ENCODE measurements around the gene C9orf78. TPM values are rescaled to one million over a fixed set of nuclear protein-coding genes. Genes with fewer than 3 reads are reported as not detected.

The C9orf78 gene
- total RNA-seq, 1 experiment from 2014 or later: 36.4 TPM

DNA sequence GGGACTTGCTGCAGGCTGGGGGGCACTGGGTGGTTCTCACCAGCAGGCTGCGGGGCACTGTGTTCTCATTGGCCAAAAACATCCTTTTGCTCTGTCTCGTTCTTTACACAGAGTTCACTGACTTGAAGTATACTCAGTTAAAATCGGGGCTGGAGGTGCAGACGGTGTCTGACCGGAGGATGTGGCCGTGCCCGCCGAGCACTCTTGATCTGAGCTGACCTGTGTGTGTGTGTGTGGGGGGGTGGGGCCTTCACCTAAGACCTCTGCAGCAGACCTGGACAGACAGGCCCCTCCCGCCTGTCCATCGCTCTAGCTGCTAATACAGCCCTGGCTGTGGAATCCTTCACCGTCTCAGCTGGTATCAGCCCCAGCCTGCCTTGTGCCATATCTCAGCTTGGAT, 25.0 kb downstream of the C9orf78 start:
- Mint-ChIP-seq H3K27ac (0 out of 2 replicates have a peak overlapping the region, but pooled peaks have one; percentile 66), H3K9me3 (no peaks in the 10 kb centered on the region), H3K4me3 (no peak overlapping the region), H3K27me3 (ENCODE audit: low read depth) (no peaks in the 10 kb centered on the region), H3K36me3 (peaks cover 60% of the 10 kb centered on the region), H3K4me1 (0 out of 2 replicates have a peak, but pooled peaks cover 3% of the 10 kb centered on the region)
- ChIA-PET CTCF (interaction anchor here (1.0 kb wide), 1 partner anchor 26 kb away, joined by 4 read pairs; no protein-coding TSS in a partner anchor), POLR2A (no interaction called here)
- ATAC-seq (no peak), DNase-seq (ENCODE audit: low spot score) (no peak)
- TF ChIP-seq, protein P1, sequence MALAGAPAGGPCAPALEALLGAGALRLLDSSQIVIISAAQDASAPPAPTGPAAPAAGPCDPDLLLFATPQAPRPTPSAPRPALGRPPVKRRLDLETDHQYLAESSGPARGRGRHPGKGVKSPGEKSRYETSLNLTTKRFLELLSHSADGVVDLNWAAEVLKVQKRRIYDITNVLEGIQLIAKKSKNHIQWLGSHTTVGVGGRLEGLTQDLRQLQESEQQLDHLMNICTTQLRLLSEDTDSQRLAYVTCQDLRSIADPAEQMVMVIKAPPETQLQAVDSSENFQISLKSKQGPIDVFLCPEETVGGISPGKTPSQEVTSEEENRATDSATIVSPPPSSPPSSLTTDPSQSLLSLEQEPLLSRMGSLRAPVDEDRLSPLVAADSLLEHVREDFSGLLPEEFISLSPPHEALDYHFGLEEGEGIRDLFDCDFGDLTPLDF (CRISPR knock-in tag; IDR thresholded peaks at IDR 0.05): no peak
- TF ChIP-seq TEAD4 (CRISPR knock-in tag; IDR thresholded peaks at IDR 0.05) (no peak), NFATC4 (CRISPR knock-in tag; IDR thresholded peaks at IDR 0.05) (no peak), ZNF396 (CRISPR knock-in tag; IDR thresholded peaks at IDR 0.05; ENCODE audit: borderline replicate concordance) (no peak), GRHL2 (CRISPR knock-in tag; IDR thresholded peaks at IDR 0.05; ENCODE audit: insufficient replicate concordance, severe bottlenecking) (no peak)
- TF ChIP-seq, protein P2, sequence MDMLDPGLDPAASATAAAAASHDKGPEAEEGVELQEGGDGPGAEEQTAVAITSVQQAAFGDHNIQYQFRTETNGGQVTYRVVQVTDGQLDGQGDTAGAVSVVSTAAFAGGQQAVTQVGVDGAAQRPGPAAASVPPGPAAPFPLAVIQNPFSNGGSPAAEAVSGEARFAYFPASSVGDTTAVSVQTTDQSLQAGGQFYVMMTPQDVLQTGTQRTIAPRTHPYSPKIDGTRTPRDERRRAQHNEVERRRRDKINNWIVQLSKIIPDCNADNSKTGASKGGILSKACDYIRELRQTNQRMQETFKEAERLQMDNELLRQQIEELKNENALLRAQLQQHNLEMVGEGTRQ (CRISPR knock-in tag; IDR thresholded peaks at IDR 0.05): no peak
- TF ChIP-seq, protein P3, sequence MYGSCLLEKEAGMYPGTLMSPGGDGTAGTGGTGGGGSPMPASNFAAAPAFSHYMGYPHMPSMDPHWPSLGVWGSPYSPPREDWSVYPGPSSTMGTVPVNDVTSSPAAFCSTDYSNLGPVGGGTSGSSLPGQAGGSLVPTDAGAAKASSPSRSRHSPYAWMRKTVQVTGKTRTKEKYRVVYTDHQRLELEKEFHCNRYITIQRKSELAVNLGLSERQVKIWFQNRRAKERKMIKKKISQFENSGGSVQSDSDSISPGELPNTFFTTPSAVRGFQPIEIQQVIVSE (CRISPR knock-in tag; IDR thresholded peaks at IDR 0.05; ENCODE audit: borderline replicate concordance): no peak

DNA sequence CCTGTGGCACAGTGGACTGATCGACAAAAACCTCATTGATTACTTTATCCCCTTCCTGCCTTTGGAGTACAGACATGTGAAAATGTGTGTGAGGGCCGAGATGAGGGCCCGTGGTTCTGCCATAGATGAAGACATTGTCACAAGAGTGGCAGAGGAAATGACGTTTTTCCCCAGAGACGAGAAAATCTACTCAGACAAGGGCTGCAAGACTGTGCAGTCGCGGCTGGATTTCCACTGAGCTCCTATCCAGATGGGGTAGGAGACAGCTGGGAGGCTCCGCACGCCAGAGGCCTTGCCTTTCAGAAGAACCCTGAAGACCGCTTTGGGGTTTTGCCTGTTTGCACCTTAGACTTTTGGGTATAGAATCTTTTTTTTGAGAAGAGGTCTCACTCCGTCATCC, 25.7 kb downstream of the C9orf78 start:
- Mint-ChIP-seq H3K4me1 (peaks cover 3% of the 10 kb centered on the region), H3K36me3 (peaks cover 57% of the 10 kb centered on the region), H3K27me3 (ENCODE audit: low read depth) (no peaks in the 10 kb centered on the region), H3K27ac (no peak overlapping the region), H3K9me3 (no peaks in the 10 kb centered on the region), H3K4me3 (no peak overlapping the region)
- ChIA-PET CTCF (interaction anchor here (0.5 to 1.5 kb wide), 3 partner anchors 14 to 72 kb away, joined by 3 to 4 read pairs (median 4); no protein-coding TSS in a partner anchor), POLR2A (no interaction called here)
- DNase-seq (ENCODE audit: low spot score): no peak
- TF ChIP-seq, protein P4, sequence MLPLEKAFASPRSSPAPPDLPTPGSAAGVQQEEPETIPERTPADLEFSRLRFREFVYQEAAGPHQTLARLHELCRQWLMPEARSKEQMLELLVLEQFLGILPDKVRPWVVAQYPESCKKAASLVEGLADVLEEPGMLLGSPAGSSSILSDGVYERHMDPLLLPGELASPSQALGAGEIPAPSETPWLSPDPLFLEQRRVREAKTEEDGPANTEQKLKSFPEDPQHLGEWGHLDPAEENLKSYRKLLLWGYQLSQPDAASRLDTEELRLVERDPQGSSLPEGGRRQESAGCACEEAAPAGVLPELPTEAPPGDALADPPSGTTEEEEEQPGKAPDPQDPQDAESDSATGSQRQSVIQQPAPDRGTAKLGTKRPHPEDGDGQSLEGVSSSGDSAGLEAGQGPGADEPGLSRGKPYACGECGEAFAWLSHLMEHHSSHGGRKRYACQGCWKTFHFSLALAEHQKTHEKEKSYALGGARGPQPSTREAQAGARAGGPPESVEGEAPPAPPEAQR (CRISPR knock-in tag; IDR thresholded peaks at IDR 0.05): no peak
- TF ChIP-seq ATF1 (CRISPR knock-in tag; IDR thresholded peaks at IDR 0.05) (no peak), SOX15 (CRISPR knock-in tag; IDR thresholded peaks at IDR 0.05) (no peak), ZNF219 (CRISPR knock-in tag; IDR thresholded peaks at IDR 0.05; ENCODE audit: borderline replicate concordance) (no peak), TP53 (CRISPR knock-in tag; IDR thresholded peaks at IDR 0.05) (no peak), CREB1 (CRISPR knock-in tag; IDR thresholded peaks at IDR 0.05) (no peak), JAZF1 (CRISPR knock-in tag; IDR thresholded peaks at IDR 0.05) (no peak), ZBTB21 (CRISPR knock-in tag; IDR thresholded peaks at IDR 0.05; ENCODE audit: borderline replicate concordance) (no peak)
- TF ChIP-seq, protein P5, sequence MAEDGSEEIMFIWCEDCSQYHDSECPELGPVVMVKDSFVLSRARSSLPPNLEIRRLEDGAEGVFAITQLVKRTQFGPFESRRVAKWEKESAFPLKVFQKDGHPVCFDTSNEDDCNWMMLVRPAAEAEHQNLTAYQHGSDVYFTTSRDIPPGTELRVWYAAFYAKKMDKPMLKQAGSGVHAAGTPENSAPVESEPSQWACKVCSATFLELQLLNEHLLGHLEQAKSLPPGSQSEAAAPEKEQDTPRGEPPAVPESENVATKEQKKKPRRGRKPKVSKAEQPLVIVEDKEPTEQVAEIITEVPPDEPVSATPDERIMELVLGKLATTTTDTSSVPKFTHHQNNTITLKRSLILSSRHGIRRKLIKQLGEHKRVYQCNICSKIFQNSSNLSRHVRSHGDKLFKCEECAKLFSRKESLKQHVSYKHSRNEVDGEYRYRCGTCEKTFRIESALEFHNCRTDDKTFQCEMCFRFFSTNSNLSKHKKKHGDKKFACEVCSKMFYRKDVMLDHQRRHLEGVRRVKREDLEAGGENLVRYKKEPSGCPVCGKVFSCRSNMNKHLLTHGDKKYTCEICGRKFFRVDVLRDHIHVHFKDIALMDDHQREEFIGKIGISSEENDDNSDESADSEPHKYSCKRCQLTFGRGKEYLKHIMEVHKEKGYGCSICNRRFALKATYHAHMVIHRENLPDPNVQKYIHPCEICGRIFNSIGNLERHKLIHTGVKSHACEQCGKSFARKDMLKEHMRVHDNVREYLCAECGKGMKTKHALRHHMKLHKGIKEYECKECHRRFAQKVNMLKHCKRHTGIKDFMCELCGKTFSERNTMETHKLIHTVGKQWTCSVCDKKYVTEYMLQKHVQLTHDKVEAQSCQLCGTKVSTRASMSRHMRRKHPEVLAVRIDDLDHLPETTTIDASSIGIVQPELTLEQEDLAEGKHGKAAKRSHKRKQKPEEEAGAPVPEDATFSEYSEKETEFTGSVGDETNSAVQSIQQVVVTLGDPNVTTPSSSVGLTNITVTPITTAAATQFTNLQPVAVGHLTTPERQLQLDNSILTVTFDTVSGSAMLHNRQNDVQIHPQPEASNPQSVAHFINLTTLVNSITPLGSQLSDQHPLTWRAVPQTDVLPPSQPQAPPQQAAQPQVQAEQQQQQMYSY (CRISPR knock-in tag; IDR thresholded peaks at IDR 0.05): no peak
- TF ChIP-seq, protein P6, sequence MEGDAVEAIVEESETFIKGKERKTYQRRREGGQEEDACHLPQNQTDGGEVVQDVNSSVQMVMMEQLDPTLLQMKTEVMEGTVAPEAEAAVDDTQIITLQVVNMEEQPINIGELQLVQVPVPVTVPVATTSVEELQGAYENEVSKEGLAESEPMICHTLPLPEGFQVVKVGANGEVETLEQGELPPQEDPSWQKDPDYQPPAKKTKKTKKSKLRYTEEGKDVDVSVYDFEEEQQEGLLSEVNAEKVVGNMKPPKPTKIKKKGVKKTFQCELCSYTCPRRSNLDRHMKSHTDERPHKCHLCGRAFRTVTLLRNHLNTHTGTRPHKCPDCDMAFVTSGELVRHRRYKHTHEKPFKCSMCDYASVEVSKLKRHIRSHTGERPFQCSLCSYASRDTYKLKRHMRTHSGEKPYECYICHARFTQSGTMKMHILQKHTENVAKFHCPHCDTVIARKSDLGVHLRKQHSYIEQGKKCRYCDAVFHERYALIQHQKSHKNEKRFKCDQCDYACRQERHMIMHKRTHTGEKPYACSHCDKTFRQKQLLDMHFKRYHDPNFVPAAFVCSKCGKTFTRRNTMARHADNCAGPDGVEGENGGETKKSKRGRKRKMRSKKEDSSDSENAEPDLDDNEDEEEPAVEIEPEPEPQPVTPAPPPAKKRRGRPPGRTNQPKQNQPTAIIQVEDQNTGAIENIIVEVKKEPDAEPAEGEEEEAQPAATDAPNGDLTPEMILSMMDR (IDR thresholded peaks at IDR 0.05): no peak
- TF ChIP-seq, protein P7, sequence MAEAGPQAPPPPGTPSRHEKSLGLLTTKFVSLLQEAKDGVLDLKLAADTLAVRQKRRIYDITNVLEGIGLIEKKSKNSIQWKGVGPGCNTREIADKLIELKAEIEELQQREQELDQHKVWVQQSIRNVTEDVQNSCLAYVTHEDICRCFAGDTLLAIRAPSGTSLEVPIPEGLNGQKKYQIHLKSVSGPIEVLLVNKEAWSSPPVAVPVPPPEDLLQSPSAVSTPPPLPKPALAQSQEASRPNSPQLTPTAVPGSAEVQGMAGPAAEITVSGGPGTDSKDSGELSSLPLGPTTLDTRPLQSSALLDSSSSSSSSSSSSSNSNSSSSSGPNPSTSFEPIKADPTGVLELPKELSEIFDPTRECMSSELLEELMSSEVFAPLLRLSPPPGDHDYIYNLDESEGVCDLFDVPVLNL (CRISPR knock-in tag; IDR thresholded peaks at IDR 0.05; ENCODE audit: borderline replicate concordance, low read depth): no peak
- TF ChIP-seq, protein P8, sequence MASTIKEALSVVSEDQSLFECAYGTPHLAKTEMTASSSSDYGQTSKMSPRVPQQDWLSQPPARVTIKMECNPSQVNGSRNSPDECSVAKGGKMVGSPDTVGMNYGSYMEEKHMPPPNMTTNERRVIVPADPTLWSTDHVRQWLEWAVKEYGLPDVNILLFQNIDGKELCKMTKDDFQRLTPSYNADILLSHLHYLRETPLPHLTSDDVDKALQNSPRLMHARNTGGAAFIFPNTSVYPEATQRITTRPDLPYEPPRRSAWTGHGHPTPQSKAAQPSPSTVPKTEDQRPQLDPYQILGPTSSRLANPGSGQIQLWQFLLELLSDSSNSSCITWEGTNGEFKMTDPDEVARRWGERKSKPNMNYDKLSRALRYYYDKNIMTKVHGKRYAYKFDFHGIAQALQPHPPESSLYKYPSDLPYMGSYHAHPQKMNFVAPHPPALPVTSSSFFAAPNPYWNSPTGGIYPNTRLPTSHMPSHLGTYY (CRISPR knock-in tag; IDR thresholded peaks at IDR 0.05): no peak
- TF ChIP-seq, protein P9, sequence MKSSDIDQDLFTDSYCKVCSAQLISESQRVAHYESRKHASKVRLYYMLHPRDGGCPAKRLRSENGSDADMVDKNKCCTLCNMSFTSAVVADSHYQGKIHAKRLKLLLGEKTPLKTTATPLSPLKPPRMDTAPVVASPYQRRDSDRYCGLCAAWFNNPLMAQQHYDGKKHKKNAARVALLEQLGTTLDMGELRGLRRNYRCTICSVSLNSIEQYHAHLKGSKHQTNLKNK (CRISPR knock-in tag; IDR thresholded peaks at IDR 0.05): no peak
- ATAC-seq: no peak
